A204.1 (cell line): ENCODE measurements around the gene AIFM1.
"Not testable (repeated sequence)": the region's sequence is repeated elsewhere in the genome, so short reads cannot be mapped to it uniquely, and the experiment has no call there.

ENCODE experiments used
- FAIRE-seq: peaks from 2 replicates; lab custom pipeline; 2012; peaks lifted over from hg19 to GRCh38; lab: Jason Lieb, UNC

Gene AIFM1

GRCh38 chrX:130118441-130119311 lies 47.0 kb downstream of the AIFM1 start:
- no peak for FAIRE-seq

- FAIRE-seq: no peak
Observed at GRCh38 chrX:130117166-130117565, 48.5 kb downstream of the AIFM1 start.

- FAIRE-seq: not testable (repeated sequence)
Observed at GRCh38 chrX:130115119-130115885, 50.3 kb downstream of the AIFM1 start.

- FAIRE-seq: no peak
Observed at GRCh38 chrX:130114141-130114588, 51.5 kb downstream of the AIFM1 start.

GRCh38 chrX:130111220-130112154 lies 54.2 kb downstream of the AIFM1 start:
- FAIRE-seq: no peak

- FAIRE-seq: no peak
Observed at GRCh38 chrX:130110379-130111219, 55.0 kb downstream of the AIFM1 start, which contains the start of gene ELF4. TSS of gene ELF4 (minus strand) at chrX:130110497. CDS start at chrX:130081330, 29,167 bp downstream.

GRCh38 chrX:130109429-130110378 lies 55.9 kb downstream of the AIFM1 start:
- no peak for FAIRE-seq

- FAIRE-seq: no peak
Observed at GRCh38 chrX:130108647-130109428, 56.8 kb downstream of the AIFM1 start.

GRCh38 chrX:130106071-130106470 lies 59.6 kb downstream of the AIFM1 start:
- no peak for FAIRE-seq

- no peak for FAIRE-seq
Observed at GRCh38 chrX:130105244-130105643, 60.4 kb downstream of the AIFM1 start.

- FAIRE-seq: no peak
Observed at GRCh38 chrX:130103605-130104004, 62.0 kb downstream of the AIFM1 start.

GRCh38 chrX:130100180-130100579 lies 65.5 kb downstream of the AIFM1 start:
- FAIRE-seq: no peak

- FAIRE-seq: no peak
Observed at GRCh38 chrX:130098210-130098552, 67.5 kb downstream of the AIFM1 start.

GRCh38 chrX:130097507-130098209 lies 68.0 kb downstream of the AIFM1 start:
- FAIRE-seq: no peak

- FAIRE-seq: no peak
Observed at GRCh38 chrX:130095249-130096030, 70.2 kb downstream of the AIFM1 start.

GRCh38 chrX:130094696-130095095 lies 70.9 kb downstream of the AIFM1 start:
- FAIRE-seq: no peak

- no peak for FAIRE-seq
Observed at GRCh38 chrX:130093271-130093670, 72.4 kb downstream of the AIFM1 start.
